IPS-15b (cell line): ENCODE results near the gene AOPEP.

Experiments used
- H3K27me3 ChIP-seq: one replicate; pipeline ENCODE4 v1.6.1; 2013; ENCODE audit warnings: low read length; ENCODE audit not compliant: control insufficient read depth, insufficient read depth
- H3K36me3 ChIP-seq: one replicate; pipeline ENCODE4 v1.6.1; 2013; ENCODE audit warnings: low read length; ENCODE audit not compliant: control insufficient read depth, insufficient read depth
- H3K4me1 ChIP-seq: one replicate; pipeline ENCODE4 v1.6.1; 2013; ENCODE audit warnings: mild to moderate bottlenecking, low read length; ENCODE audit not compliant: control insufficient read depth, insufficient read depth
- H3K4me3 ChIP-seq: one replicate; pipeline ENCODE4 v1.5.1; 2013; ENCODE audit warnings: low read depth, low read length
- H3K9ac ChIP-seq: one replicate; pipeline ENCODE4 v1.6.1; 2013; ENCODE audit warnings: low read depth, mild to moderate bottlenecking, low read length
- H3K9me3 ChIP-seq: one replicate; pipeline ENCODE4 v1.6.1; 2013; ENCODE audit warnings: mild to moderate bottlenecking, low read length; ENCODE audit not compliant: control insufficient read depth, insufficient read depth

AOPEP gene

GRCh38 chr9:94811074-94811473 lies 84.6 kb downstream of the AOPEP start:
- no peak overlapping the region for H3K4me3 ChIP-seq
- no peaks in the 10 kb centered on the region for H3K9me3 ChIP-seq
- no peaks in the 10 kb centered on the region for H3K36me3 ChIP-seq
- no peaks in the 10 kb centered on the region for H3K4me1 ChIP-seq
- H3K9ac ChIP-seq = no peak overlapping the region
- H3K27me3 ChIP-seq = no peaks in the 10 kb centered on the region

GRCh38 chr9:94812343-94812742 lies 85.8 kb downstream of the AOPEP start:
- Histone ChIP-seq H3K36me3 (no peaks in the 10 kb centered on the region), H3K9me3 (no peaks in the 10 kb centered on the region), H3K9ac (no peak overlapping the region), H3K4me3 (no peak overlapping the region), H3K4me1 (no peaks in the 10 kb centered on the region), H3K27me3 (no peaks in the 10 kb centered on the region)

- Histone ChIP-seq H3K36me3 (no peaks in the 10 kb centered on the region), H3K9me3 (no peaks in the 10 kb centered on the region), H3K4me3 (no peak overlapping the region), H3K9ac (no peak overlapping the region), H3K4me1 (no peaks in the 10 kb centered on the region), H3K27me3 (no peaks in the 10 kb centered on the region)
Observed at GRCh38 chr9:94813379-94813778, 86.9 kb downstream of the AOPEP start.

- Histone ChIP-seq H3K27me3 (no peaks in the 10 kb centered on the region), H3K4me1 (peaks cover 7% of the 10 kb centered on the region), H3K4me3 (no peak overlapping the region), H3K9me3 (no peaks in the 10 kb centered on the region), H3K9ac (no peak overlapping the region), H3K36me3 (no peaks in the 10 kb centered on the region)
Observed at GRCh38 chr9:94817291-94818177, 91.0 kb downstream of the AOPEP start.

GRCh38 chr9:94818178-94818541 lies 91.7 kb downstream of the AOPEP start:
- Histone ChIP-seq H3K27me3 (no peaks in the 10 kb centered on the region), H3K9me3 (no peaks in the 10 kb centered on the region), H3K4me1 (peaks cover 7% of the 10 kb centered on the region), H3K36me3 (no peaks in the 10 kb centered on the region), H3K4me3 (no peak overlapping the region), H3K9ac (no peak overlapping the region)

- Histone ChIP-seq H3K9me3 (no peaks in the 10 kb centered on the region), H3K4me3 (no peak overlapping the region), H3K4me1 (peaks cover 10% of the 10 kb centered on the region), H3K36me3 (no peaks in the 10 kb centered on the region), H3K9ac (no peak overlapping the region), H3K27me3 (no peaks in the 10 kb centered on the region)
Observed at GRCh38 chr9:94819161-94819687, 92.7 kb downstream of the AOPEP start.

GRCh38 chr9:94821098-94821887 lies 94.8 kb downstream of the AOPEP start:
- peaks cover 28% of the 10 kb centered on the region for H3K4me1 ChIP-seq
- no peak overlapping the region for H3K4me3 ChIP-seq
- H3K27me3 ChIP-seq = no peaks in the 10 kb centered on the region
- no peaks in the 10 kb centered on the region for H3K36me3 ChIP-seq
- H3K9me3 ChIP-seq = no peaks in the 10 kb centered on the region
- H3K9ac ChIP-seq = no peak overlapping the region

- Histone ChIP-seq H3K9ac (no peak overlapping the region), H3K36me3 (no peaks in the 10 kb centered on the region), H3K4me1 (peaks cover 29% of the 10 kb centered on the region), H3K27me3 (peaks cover 3% of the 10 kb centered on the region), H3K9me3 (no peaks in the 10 kb centered on the region), H3K4me3 (no peak overlapping the region)
Observed at GRCh38 chr9:94822273-94822672, 95.8 kb downstream of the AOPEP start.

GRCh38 chr9:94823710-94824109 lies 97.2 kb downstream of the AOPEP start:
- H3K4me1 ChIP-seq = peaks cover 29% of the 10 kb centered on the region
- H3K4me3 ChIP-seq = no peak overlapping the region
- peaks cover 3% of the 10 kb centered on the region for H3K27me3 ChIP-seq
- H3K9me3 ChIP-seq = no peaks in the 10 kb centered on the region
- H3K36me3 ChIP-seq = no peaks in the 10 kb centered on the region
- H3K9ac ChIP-seq = no peak overlapping the region

- Histone ChIP-seq H3K4me1 (peaks cover 27% of the 10 kb centered on the region), H3K9me3 (no peaks in the 10 kb centered on the region), H3K4me3 (no peak overlapping the region), H3K27me3 (peaks cover 3% of the 10 kb centered on the region), H3K36me3 (no peaks in the 10 kb centered on the region), H3K9ac (no peak overlapping the region)
Observed at GRCh38 chr9:94824411-94824810, 97.9 kb downstream of the AOPEP start.

- Histone ChIP-seq H3K36me3 (no peaks in the 10 kb centered on the region), H3K4me1 (peaks cover 26% of the 10 kb centered on the region), H3K27me3 (peaks cover 3% of the 10 kb centered on the region), H3K4me3 (no peak overlapping the region), H3K9ac (no peak overlapping the region), H3K9me3 (no peaks in the 10 kb centered on the region)
Observed at GRCh38 chr9:94824913-94825610, 98.6 kb downstream of the AOPEP start.
